Adrenal gland (tissue), 12 donors: ENCODE results near the gene SLC30A10. TPM values are rescaled to one million over a fixed set of nuclear protein-coding genes. Genes with fewer than 3 reads are reported as not detected.

Experiments
- DNase-seq, 7 donors: peaks; one replicate each; pipeline ENCODE4 v3.0.0-alpha.2; 2019 to 2020
- H3K27ac ChIP-seq, 5 donors: fragments of 200-600 bp; sonication (generic) in 4 of 5; 1 replicate in 3 of 5; 2 replicates in 2 of 5; pipeline versions ENCODE4 v1.5.1 to v1.8.0; 2016 to 2020; ENCODE audit warnings: mild to moderate bottlenecking in 1 of 5
- H3K27me3 ChIP-seq: fragments of 200-600 bp; 2 replicates; pipeline ENCODE4 v1.8.0; 2021
- H3K36me3 ChIP-seq, 2 donors: fragments of 200-600 bp; replicated peaks in 1 of 2; 1 replicate in 1 of 2; 2 replicates in 1 of 2; pipeline versions ENCODE4 v1.5.1 to v1.8.0; 2018 to 2022
- H3K4me1 ChIP-seq, 2 donors: fragments of 200-600 bp; replicated peaks in 1 of 2; 1 replicate in 1 of 2; 2 replicates in 1 of 2; pipeline versions ENCODE4 v1.5.1 to v1.8.0; 2018 to 2021
- H3K4me3 ChIP-seq, 4 donors: fragments of 200-600 bp; sonication (generic) in 3 of 4; one replicate each; pipeline ENCODE4 v1.5.1; 2016 to 2018
- H3K9me3 ChIP-seq, 3 donors: fragments of 200-600 bp; sonication (generic) in 1 of 3; replicated peaks in 1 of 3; 1 replicate in 2 of 3; 2 replicates in 1 of 3; pipeline versions ENCODE4 v1.5.1 to v1.8.0; 2016 to 2021
- POLR2A ChIP-seq, 2 donors: fragments of 450-650 bp; IDR thresholded peaks; one replicate each; pipeline ENCODE4 v1.6.1; 2017; ENCODE audit warnings: antibody characterized with exemption in 2 of 2, mild to moderate bottlenecking in 2 of 2, moderate library complexity in 1 of 2
- WGBS, 4 donors: extraction: QIAGEN DNeasy Blood & Tissue Kit in 2 of 4; methylation state at CpG; one replicate each; pipeline versions ENCODE4 v1.1.5 to v1.1.7; 2013 to 2017; 5-methylcytosine and 5-hydroxymethylcytosine counted together
- intact Hi-C, 2 donors: fragments of 100-400 bp; cut with DNase I; formaldehyde crosslinking; loops; one replicate each; pipeline versions ENCODE4 v1.14.1 to v1.15.0; 2022 to 2023
- polyA plus RNA-seq, 3 donors: library from polyadenylated mRNA; stranded (reverse); fragments of 200-250 nt in 2 of 3; fragments of 350-450 nt in 1 of 3; fragmentation: Illumina TruSeq in 1 of 3; extraction: RNeasy Lipid Tissue Mini Kit (QIAGEN cat#74804) in 1 of 3; gene quantifications; one replicate each; pipeline ENCODE4 v1.2.3, GENCODE V29; 2013 to 2014
- total RNA-seq, 9 donors: library from RNA; depleted of rRNA in 4 of 9; stranded (reverse); fragments of >200 nt in 4 of 9; fragments of 120-200 nt in 1 of 9; fragmentation: NEBNext Ultra II Directional in 1 of 9; extraction: Animal tissue kit (Norgen Biotek cat#: 25700) in 1 of 9; gene quantifications; one replicate each; pipeline versions ENCODE4 v1.1.0 to v1.2.4, GENCODE V29; 2013 to 2023
- TF ChIP-seq, protein P1 (sequence below), 6 experiments: fragments of 450-650 bp in 4 of 6; fragments of 200-600 bp in 2 of 6; sonication (generic) in 1 of 6; IDR thresholded peaks; 1 replicate in 5 of 6; 2 replicates in 1 of 6; pipeline versions ENCODE4 v1.5.1 to v1.8.0; 2016 to 2021; ENCODE audit warnings: antibody characterized with exemption in 6 of 6, mild to moderate bottlenecking in 2 of 6, moderate library complexity in 1 of 6
- donor health status: healthy with polysubstance abuse.
- donor health status: Bipolar disorder and iron deficiency.
- donor health status: DM: yes; HTN: yes; CAD: no.
- donor health status: DM: no; HTN: no; CAD: no.
- donor health status: DM: no; HTN: no; CAD: no.
- donor health status: DM: yes; HTN: yes; CAD: no.

Gene SLC30A10
- total and polyA plus RNA-seq, 12 donors, result 0.13 to 19.8 (median 0.35) TPM; not detected in 1

DNA sequence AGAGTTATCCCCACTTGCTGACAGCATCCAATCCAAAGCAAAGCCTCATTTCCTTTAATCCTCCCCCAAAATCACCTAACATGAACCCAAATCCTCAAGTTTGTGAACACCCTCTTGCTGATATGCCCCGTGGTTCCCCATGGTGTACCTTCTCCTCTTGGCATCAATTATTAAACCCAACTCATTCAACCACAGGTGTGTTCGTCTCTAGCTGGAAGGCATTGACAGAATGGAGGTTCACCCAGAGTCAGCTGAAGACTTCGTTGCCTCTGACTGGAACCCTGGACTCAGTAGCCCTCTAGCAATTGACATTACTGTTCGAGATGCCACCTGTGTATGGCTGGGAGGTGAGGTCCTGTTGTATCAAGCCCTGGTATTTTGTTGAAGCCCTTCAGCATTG lies 22.8 kb downstream of the SLC30A10 start:
- TF ChIP-seq, protein P1, sequence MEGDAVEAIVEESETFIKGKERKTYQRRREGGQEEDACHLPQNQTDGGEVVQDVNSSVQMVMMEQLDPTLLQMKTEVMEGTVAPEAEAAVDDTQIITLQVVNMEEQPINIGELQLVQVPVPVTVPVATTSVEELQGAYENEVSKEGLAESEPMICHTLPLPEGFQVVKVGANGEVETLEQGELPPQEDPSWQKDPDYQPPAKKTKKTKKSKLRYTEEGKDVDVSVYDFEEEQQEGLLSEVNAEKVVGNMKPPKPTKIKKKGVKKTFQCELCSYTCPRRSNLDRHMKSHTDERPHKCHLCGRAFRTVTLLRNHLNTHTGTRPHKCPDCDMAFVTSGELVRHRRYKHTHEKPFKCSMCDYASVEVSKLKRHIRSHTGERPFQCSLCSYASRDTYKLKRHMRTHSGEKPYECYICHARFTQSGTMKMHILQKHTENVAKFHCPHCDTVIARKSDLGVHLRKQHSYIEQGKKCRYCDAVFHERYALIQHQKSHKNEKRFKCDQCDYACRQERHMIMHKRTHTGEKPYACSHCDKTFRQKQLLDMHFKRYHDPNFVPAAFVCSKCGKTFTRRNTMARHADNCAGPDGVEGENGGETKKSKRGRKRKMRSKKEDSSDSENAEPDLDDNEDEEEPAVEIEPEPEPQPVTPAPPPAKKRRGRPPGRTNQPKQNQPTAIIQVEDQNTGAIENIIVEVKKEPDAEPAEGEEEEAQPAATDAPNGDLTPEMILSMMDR (IDR thresholded peaks at IDR 0.05), result no peak
- TF ChIP-seq POLR2A (IDR thresholded peaks at IDR 0.05), result no peak
- intact Hi-C loops, result no loop called here

DNA sequence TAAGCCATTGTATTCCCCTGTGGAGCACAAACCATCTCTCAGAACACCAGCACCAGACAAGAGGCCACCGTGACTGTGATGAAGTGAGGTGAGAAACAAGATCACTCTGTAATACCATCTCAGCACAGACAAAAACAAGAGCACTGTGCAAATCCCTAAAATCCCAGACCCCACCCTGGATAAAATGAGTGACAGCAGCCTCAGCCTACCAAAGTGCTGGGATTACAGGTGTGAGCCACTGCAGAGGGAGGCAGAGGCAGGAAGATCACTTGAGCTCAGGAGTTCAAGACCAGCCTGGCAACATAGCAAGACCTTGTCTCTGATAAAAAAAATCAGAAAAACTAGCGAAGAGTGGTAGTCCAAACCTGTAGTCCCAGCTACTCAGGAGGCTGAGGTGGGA lies 23.4 kb downstream of the SLC30A10 start:
- intact Hi-C loops, result no loop called here
- Histone ChIP-seq H3K4me1 (peaks cover 6 to 9% of the 10 kb centered on the region in 2 donors), H3K36me3 (no peaks in the 10 kb centered on the region), H3K4me3 (no peak overlapping the region), H3K9me3 (no peaks in the 10 kb centered on the region), H3K27ac (no peak overlapping the region), H3K27me3 (no peaks in the 10 kb centered on the region)
- WGBS, 4 donors, result 69 to 100% (median 92%) methylated on average over 1 to 2 of the region's 2 CpGs
- no peak for DNase-seq
- no peak for TF ChIP-seq POLR2A (IDR thresholded peaks at IDR 0.05)
- TF ChIP-seq, protein P1 (IDR thresholded peaks at IDR 0.05), result no peak

More for the DNA sequence above, 22.8 kb downstream of the SLC30A10 start:
- no peak overlapping the region for H3K27ac ChIP-seq
- H3K4me1 ChIP-seq, result peaks cover 6 to 9% of the 10 kb centered on the region in 2 donors
- no peak for DNase-seq
- no peaks in the 10 kb centered on the region for H3K27me3 ChIP-seq
- no peaks in the 10 kb centered on the region for H3K36me3 ChIP-seq
- no peaks in the 10 kb centered on the region for H3K9me3 ChIP-seq
- 91 to 92% (median 91%) methylated on average over 4 of the region's 4 CpGs for WGBS, 4 donors
- no peak overlapping the region for H3K4me3 ChIP-seq

DNA sequence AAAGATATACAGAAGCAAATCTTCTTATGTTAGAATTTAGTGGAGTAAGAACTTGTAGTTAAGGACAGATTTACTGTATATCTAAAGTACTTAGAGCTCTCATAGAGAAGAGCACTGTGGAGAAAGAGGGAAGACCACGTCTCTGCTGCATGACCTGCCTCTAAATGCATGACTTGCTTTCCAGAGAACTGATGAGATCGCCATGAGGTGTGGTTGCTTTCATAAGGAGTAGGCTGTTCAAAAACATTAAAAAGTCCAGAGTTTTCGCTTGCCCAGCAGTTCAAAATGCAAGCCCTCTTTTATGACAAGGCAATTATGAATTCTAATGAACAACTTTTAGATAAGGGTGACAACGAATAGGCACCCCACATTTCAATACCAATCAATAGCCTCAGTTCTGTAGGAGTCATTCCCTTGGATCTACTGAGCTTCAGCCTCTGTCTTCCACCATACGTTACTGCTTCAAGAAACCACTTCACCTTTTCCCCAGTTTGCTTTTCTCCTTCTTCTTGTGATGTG lies 24.9 kb downstream of the SLC30A10 start:
- Histone ChIP-seq H3K4me3 (no peak overlapping the region), H3K36me3 (no peaks in the 10 kb centered on the region), H3K9me3 (no peaks in the 10 kb centered on the region), H3K27me3 (no peaks in the 10 kb centered on the region), H3K27ac (no peak overlapping the region), H3K4me1 (peaks cover 6 to 9% of the 10 kb centered on the region in 2 donors)
- DNase-seq, result no peak
- intact Hi-C loops, result no loop called here
- 71 to 81% (median 74%) methylated on average over 5 of the region's 5 CpGs for WGBS, 4 donors
- TF ChIP-seq POLR2A (IDR thresholded peaks at IDR 0.05), result no peak
- TF ChIP-seq, protein P1 (IDR thresholded peaks at IDR 0.05), result no peak

DNA sequence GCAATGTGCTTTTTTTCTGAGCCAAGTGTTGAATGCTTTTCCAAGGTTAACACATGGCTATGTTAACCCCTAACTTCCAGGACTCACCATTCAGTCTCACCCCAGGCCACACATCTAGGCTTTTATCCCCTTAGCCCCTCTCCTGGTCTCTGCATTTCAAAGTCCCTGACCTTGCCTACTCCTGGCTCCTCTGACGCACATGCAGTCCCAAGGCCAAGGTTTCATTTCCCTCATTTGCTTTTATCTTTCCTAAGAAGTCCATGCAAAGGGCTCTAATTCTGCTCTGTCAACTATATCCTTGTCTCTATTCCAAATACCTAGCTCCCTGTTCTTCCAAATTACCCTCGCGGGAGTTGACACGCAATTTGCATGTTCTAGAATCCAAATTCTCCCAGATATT lies 25.4 kb downstream of the SLC30A10 start:
- peaks cover 6 to 9% of the 10 kb centered on the region in 2 donors for H3K4me1 ChIP-seq
- no peaks in the 10 kb centered on the region for H3K27me3 ChIP-seq
- WGBS, 4 donors, result 35 to 54% (median 41%) methylated on average over 4 of the region's 4 CpGs
- DNase-seq, result peak in 1 of 7 donors; percentile 24
- TF ChIP-seq, protein P1 (IDR thresholded peaks at IDR 0.05), result no peak
- TF ChIP-seq POLR2A (IDR thresholded peaks at IDR 0.05), result no peak
- H3K36me3 ChIP-seq, result no peaks in the 10 kb centered on the region
- no peak overlapping the region for H3K4me3 ChIP-seq
- no peaks in the 10 kb centered on the region for H3K9me3 ChIP-seq
- H3K27ac ChIP-seq, result no peak overlapping the region
- intact Hi-C loops, result no loop called here
